Suprapubic skin (tissue), 4 donors: ENCODE data around the gene NFIC. TPM values are rescaled to one million over a fixed set of nuclear protein-coding genes. Genes with fewer than 3 reads are reported as not detected.
A peak's percentile ranks its signal among the peaks of the same experiment; 100 is the strongest.

ENCODE experiments used
- DNase-seq, 2 donors: peaks; one replicate each; pipeline ENCODE4 v3.0.0-alpha.2; 2019; ENCODE audit warnings: low spot score in 2 of 2
- H3K27ac ChIP-seq: fragments of 200-600 bp; sonication (generic); one replicate; pipeline ENCODE4 v1.5.1; 2019
- H3K27me3 ChIP-seq: fragments of 200-600 bp; sonication (generic); one replicate; pipeline ENCODE4 v1.5.1; 2019
- H3K36me3 ChIP-seq: fragments of 200-600 bp; sonication (generic); one replicate; pipeline ENCODE4 v1.5.1; 2019
- H3K4me1 ChIP-seq: fragments of 200-600 bp; sonication (generic); one replicate; pipeline ENCODE4 v1.5.1; 2019
- H3K4me3 ChIP-seq: fragments of 200-600 bp; sonication (generic); one replicate; pipeline ENCODE4 v1.5.1; 2019; ENCODE audit warnings: mild to moderate bottlenecking
- H3K9me3 ChIP-seq: fragments of 200-600 bp; sonication (generic); one replicate; pipeline ENCODE4 v1.5.1; 2019
- CTCF ChIP-seq, 2 donors: fragments of 200-600 bp in 1 of 2; fragments of 450-650 bp in 1 of 2; sonication (generic) in 1 of 2; IDR thresholded peaks; one replicate each; pipeline ENCODE4 v1.5.1; 2016 to 2019; ENCODE audit warnings: antibody characterized with exemption in 2 of 2, mild to moderate bottlenecking in 1 of 2, moderate library complexity in 1 of 2
- EP300 ChIP-seq: sonication (generic); formaldehyde crosslinking; IDR thresholded peaks from one replicate; pipeline ENCODE4 v1.6.1; 2017; ENCODE audit warnings: antibody characterized with exemption
- POLR2A ChIP-seq, 2 donors: fragments of 450-650 bp; IDR thresholded peaks; one replicate each; pipeline ENCODE4 v1.6.1; 2017; ENCODE audit warnings: antibody characterized with exemption in 2 of 2, mild to moderate bottlenecking in 2 of 2, moderate library complexity in 2 of 2
- POLR2AphosphoS5 ChIP-seq, 3 donors: sonication (generic); formaldehyde crosslinking; IDR thresholded peaks; one replicate each; pipeline ENCODE4 v1.6.1; 2017; ENCODE audit warnings: antibody characterized with exemption in 3 of 3
- WGBS: methylation state at CpG from one replicate; pipeline ENCODE4 v1.1.5; 2018; 5-methylcytosine and 5-hydroxymethylcytosine counted together
- total RNA-seq, 4 donors: library from RNA; depleted of rRNA; stranded (reverse); fragments of >200 nt; gene quantifications; one replicate each; pipeline ENCODE4 v1.1.0, GENCODE V29; 2016

The NFIC gene
- total RNA-seq, 4 donors from 2014 or later, result 135 to 234 (median 194) TPM

DNA sequence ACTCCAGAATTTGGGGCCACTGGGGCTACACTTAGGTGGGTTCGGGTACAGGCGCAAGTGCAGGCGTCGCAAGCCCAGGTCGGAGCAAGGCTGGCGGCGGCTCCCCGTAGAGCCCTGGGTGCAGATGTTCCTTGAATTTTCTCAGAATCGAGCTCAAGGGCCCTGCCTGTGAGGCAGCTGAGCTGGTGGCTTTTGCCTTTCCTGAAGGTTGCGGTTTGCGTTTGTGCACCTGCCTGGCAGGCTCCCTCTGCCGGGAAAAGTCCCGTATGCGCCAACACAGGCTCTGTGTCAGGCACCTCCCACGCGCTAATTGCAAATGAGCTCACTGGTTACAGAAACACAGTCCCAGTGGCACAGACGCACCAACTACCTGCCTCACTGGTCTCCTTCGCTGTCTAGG is 128.2 kb downstream of the NFIC start:
- no peak overlapping the region for H3K27ac ChIP-seq
- H3K27me3 ChIP-seq, result no peaks in the 10 kb centered on the region
- no peak for DNase-seq
- WGBS, result 83% methylated on average over 18 of the region's 18 CpGs
- H3K4me3 ChIP-seq, result no peak overlapping the region
- TF ChIP-seq CTCF (IDR thresholded peaks at IDR 0.05) (no peak), EP300 (no peak), POLR2A (IDR thresholded peaks at IDR 0.05) (no peak), POLR2AphosphoS5 (IDR thresholded peaks at IDR 0.05) (no peak)
- H3K36me3 ChIP-seq, result peaks cover 64% of the 10 kb centered on the region
- H3K9me3 ChIP-seq, result no peaks in the 10 kb centered on the region
- H3K4me1 ChIP-seq, result peaks cover 10% of the 10 kb centered on the region

GRCh38 chr19:3496392-3497273 is 130.2 kb downstream of the NFIC start:
- no peak overlapping the region for H3K27ac ChIP-seq
- H3K36me3 ChIP-seq, result peaks cover 52% of the 10 kb centered on the region
- no peak for DNase-seq
- H3K9me3 ChIP-seq, result no peaks in the 10 kb centered on the region
- H3K27me3 ChIP-seq, result no peaks in the 10 kb centered on the region
- H3K4me1 ChIP-seq, result peaks cover 20% of the 10 kb centered on the region
- 94% methylated on average over 18 of the region's 32 CpGs for WGBS
- H3K4me3 ChIP-seq, result no peak overlapping the region
- no peak for TF ChIP-seq CTCF (IDR thresholded peaks at IDR 0.05)
- no peak for TF ChIP-seq POLR2AphosphoS5 (IDR thresholded peaks at IDR 0.05)
- TF ChIP-seq POLR2A (IDR thresholded peaks at IDR 0.05), result no peak
- no peak for TF ChIP-seq EP300

DNA sequence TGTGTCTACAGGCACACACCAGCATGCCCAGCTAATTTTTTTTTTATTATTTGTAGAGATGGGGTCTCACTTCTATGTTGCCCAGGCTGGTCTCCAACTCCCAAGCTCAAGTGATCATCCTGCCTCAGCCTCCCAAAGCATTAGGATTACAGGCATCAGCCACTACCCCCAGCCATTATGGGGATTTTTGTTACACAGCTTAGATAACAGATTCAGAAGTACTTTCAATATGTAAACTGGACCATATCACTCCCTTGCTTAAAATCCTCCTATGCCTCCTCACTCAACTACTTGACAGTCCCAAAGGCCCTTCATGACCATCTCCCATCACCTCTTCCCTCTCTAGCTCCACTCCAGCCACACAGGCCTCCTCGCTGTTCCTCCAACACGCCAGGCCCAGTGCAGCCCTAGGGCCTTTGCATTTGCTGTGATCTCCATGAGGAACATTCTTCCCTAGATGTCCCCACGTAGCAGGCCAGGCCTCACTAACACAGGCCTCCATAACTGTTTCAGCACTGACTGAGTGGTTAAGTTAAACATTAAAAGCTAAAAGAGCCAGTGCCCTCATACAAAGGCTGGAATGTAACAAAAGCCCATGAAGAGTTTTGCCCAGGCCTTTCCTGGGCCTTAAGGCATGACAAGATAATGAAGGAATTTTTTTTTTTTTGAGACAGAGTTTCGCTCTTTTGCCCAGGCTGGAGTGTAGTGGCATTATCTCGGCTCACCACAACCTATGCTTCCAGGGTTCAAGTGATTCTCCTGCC is 131.6 kb downstream of the NFIC start:
- 98% methylated on average over 5 of the region's 5 CpGs for WGBS
- peaks cover 39% of the 10 kb centered on the region for H3K36me3 ChIP-seq
- no peak overlapping the region for H3K27ac ChIP-seq
- no peak overlapping the region for H3K4me3 ChIP-seq
- H3K9me3 ChIP-seq, result no peaks in the 10 kb centered on the region
- DNase-seq, result no peak
- TF ChIP-seq EP300 (no peak), POLR2A (IDR thresholded peaks at IDR 0.05) (no peak), POLR2AphosphoS5 (IDR thresholded peaks at IDR 0.05) (no peak), CTCF (IDR thresholded peaks at IDR 0.05) (no peak)
- peaks cover 20% of the 10 kb centered on the region for H3K4me1 ChIP-seq
- no peaks in the 10 kb centered on the region for H3K27me3 ChIP-seq

DNA sequence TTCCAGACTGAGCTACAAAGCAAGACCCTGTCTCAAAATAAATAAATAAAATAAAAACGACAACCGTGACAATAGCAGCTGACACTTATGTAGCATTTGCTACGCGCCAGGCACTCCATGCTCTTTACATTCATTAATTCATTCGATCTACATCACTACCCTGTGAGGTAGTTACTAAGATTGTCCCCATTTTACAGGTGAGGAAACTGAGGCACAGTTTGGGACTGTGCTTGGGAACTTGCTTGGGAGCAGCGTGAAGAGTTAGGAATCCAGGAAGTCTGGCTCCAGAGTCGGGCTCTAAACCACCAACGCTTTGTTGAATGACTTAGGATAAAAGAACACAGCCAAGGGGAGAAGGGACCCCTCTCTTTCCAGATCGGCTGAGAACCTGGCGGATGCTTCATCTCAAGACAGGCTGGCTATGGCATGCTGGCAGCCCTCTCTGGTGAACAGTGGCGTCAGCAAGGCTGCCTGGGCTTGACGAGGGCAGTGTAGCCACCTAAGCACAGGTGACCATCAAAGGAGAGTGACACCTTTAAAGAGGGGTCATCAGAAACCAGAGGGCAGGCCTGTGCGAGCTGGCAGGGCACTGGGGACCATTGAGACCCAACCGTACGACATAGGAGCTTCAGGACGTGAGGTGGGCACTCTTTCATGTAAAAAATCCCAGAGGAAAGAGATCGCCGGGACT is 133.5 kb downstream of the NFIC start:
- DNase-seq, result no peak
- peaks cover 20% of the 10 kb centered on the region for H3K4me1 ChIP-seq
- TF ChIP-seq EP300, result no peak
- TF ChIP-seq POLR2AphosphoS5 (IDR thresholded peaks at IDR 0.05), result no peak
- TF ChIP-seq POLR2A (IDR thresholded peaks at IDR 0.05), result no peak
- TF ChIP-seq CTCF (IDR thresholded peaks at IDR 0.05), result no peak
- H3K36me3 ChIP-seq, result peaks cover 19% of the 10 kb centered on the region
- H3K27ac ChIP-seq, result peak overlapping the region; percentile 90
- no peaks in the 10 kb centered on the region for H3K27me3 ChIP-seq
- peak overlapping the region; percentile 75 for H3K4me3 ChIP-seq
- H3K9me3 ChIP-seq, result no peaks in the 10 kb centered on the region
- WGBS, result 27% methylated on average over 18 of the region's 18 CpGs
